GM12875 (cell line): ENCODE measurements around the gene DCX.

Source experiments
- H3K4me3 ChIP-seq: one replicate; pipeline ENCODE4 v1.5.1; 2011; ENCODE audit warnings: low read depth, low read length, control low read depth
- TF ChIP-seq, protein P1 (sequence below): IDR thresholded peaks from 2 replicates; pipeline ENCODE4 v1.5.1; 2011; ENCODE audit warnings: low read depth, mild to moderate bottlenecking, control low read depth, inconsistent platforms, low read length, moderate library complexity, borderline replicate concordance; ENCODE audit not compliant: insufficient read depth

DCX gene

DNA sequence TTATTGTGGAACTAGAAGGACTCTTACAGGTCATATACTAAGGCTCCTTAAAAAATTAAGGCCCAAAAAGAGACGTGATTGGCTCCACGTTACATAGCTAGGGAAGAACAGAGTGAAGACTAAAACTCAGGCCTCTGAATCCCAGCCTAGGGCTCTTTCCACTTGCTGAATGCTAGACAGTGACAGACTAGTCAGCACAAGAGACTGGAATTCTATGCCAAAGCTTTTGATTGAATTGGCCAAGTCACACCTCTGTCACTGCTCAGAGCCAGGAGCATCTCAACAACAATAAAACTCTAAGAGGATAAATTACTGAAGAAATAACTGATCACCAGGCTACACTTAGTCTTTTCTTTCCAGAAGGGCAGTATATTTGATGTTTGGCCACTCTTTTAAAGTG is 16.8 kb downstream of the DCX start:
- TF ChIP-seq, protein P1, sequence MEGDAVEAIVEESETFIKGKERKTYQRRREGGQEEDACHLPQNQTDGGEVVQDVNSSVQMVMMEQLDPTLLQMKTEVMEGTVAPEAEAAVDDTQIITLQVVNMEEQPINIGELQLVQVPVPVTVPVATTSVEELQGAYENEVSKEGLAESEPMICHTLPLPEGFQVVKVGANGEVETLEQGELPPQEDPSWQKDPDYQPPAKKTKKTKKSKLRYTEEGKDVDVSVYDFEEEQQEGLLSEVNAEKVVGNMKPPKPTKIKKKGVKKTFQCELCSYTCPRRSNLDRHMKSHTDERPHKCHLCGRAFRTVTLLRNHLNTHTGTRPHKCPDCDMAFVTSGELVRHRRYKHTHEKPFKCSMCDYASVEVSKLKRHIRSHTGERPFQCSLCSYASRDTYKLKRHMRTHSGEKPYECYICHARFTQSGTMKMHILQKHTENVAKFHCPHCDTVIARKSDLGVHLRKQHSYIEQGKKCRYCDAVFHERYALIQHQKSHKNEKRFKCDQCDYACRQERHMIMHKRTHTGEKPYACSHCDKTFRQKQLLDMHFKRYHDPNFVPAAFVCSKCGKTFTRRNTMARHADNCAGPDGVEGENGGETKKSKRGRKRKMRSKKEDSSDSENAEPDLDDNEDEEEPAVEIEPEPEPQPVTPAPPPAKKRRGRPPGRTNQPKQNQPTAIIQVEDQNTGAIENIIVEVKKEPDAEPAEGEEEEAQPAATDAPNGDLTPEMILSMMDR = no peak
- H3K4me3 ChIP-seq = no peak overlapping the region

DNA sequence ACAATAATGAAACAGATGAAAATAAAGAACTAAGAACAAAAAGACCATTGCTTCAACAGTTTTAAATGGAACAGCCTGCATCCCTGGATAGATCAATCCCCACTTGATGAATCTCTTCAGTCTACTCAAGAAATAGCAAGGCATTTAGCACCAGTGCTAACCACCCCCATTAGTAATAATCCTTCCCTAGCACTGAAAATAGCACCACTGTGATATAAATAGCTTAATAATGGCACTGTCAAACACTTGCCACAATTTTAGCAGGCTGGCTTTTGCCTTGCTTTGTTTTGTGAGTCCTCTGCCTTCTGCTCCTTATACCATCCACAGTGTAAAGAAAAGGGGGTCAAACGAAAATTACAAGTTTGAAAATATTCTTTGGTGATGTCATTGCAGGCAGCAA is 17.4 kb downstream of the DCX start:
- TF ChIP-seq, protein P1 = no peak
- H3K4me3 ChIP-seq = no peak overlapping the region

DNA sequence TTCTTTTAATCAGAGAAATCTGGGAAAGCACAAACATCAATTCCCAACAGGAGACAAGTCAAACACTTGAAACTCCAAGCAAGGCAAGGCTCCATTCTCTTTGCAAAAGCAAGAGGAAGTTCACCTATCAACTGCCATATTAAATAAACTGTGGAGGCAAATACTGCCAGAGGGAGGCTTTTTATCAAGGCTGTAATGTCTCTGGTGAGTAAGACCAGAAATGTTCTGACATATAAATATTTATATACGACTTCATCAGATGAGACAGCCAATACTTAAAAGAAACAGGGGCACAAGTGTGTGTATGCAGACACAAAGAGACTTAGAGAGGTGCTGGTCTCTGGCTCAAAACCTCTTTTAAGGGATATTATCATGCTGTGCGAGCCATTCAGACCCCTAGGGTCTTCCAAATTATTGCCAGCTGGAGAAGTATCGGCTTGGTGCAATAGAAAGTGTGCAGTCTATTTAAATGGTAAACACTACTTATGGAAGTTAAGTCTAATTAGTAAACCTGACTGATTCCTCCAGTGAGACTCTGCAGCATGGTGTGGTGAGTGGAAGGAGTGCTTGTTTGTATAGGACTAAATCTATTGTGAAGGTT is 24.4 kb downstream of the DCX start:
- TF ChIP-seq, protein P1 = no peak
- H3K4me3 ChIP-seq = no peak overlapping the region

DNA sequence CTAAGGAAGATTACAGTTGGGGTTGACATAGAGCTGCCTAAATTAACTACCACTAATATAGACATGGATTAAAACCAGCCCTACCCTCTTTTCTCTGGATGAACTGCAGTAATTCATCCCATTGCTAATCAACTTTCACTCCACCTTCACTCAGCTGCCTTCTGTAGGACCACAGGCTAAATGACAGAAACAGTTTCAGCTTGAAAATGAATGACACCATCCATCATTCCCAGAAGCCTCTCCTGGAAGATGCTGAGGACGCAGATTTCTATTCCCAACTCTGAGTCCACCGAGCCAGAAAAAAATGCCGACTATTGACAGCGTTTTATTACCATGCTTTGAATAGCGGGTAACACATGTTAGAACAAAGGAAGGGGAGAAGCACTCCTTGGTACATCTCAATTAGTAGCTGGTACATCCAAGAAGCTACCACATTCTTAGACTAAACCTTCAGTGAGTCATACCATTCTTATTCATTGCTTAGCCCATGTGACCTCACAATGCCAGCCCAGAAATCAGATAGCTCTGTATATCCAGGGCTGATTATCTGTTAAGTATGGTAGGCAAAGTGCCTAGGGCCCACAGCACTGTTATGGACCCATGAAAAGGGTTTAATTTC is 25.3 kb downstream of the DCX start:
- TF ChIP-seq, protein P1 = no peak

DNA sequence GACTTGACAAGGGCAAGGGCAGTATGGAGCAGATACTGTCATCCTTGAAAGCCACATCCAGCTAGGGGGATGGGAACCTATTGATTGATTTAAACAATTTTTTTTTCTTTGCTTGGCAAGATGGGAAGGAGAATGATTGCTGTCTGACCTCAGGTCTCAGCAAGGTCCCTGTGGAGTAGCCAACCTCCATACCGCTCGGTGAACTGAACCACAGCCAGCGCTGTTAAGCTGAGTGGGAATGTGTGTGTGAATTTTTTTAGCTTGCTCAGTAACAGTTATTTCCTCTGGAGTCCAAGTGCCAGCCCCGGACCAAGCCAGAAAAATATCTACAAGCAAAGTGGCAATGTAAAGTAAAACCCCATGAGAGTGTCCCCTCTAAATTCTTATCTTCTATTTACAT is 25.9 kb downstream of the DCX start:
- no peak overlapping the region for H3K4me3 ChIP-seq
- TF ChIP-seq, protein P1 = no peak

More for the DNA sequence above, 25.3 kb downstream of the DCX start:
- no peak overlapping the region for H3K4me3 ChIP-seq

DNA sequence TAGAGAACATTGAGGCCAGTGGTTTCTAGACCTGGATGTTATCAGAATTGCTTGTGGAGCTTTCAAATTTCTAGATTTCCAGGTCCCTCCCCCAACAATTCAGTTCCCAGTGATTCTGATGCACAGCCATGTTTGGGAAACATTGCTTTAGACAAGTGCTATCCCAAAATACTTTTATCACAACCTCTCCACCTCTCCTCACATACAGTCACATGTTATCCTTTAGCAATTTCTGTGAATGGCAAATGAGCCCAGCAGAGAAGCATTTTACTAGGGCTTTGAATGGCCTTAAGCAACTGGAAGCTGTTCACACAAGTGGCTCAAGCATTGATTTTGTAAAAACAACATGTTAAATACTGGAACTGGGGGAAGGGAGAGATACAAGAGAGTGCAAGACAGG is 29.7 kb downstream of the DCX start:
- TF ChIP-seq, protein P1 = no peak
- H3K4me3 ChIP-seq = no peak overlapping the region

DNA sequence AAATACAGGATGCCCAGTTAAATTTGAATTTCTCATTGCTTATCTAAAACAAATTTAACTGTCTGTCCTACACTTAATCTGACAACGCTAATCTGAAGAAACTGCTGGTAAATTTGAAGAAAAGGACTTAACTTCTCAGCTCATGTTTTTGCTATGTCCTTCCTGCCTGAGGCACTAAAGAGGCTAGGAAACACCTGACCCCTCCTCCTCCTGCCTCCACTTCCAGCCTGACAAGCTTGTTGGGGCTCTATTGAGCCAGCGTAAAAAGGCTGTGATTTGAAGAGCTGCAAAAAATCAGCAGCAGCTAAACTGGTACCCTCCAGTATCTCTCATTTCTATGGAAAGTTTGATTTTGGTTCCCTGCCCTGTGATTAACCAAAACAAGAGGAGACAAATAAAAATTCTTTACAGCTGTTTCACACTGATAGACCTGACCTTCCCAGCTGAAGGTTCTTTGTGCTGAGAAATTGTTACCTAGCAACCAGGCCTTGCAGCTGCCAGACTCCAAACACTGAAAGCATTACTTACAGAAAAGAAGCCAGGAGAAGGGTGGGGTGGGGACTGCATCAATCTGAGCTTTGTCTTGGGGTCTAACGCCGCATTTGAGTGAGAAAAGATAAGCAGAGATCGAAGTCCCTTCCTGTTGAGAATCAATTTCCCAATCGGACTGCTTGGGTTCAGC is 35.0 kb downstream of the DCX start:
- H3K4me3 ChIP-seq = no peak overlapping the region
- TF ChIP-seq, protein P1 = no peak
